GM19099 (cell line): ENCODE measurements around the gene TBC1D17.

ENCODE experiments used
- POLR2A ChIP-seq: IDR thresholded peaks from 3 replicates; pipeline ENCODE4 v1.6.1; 2011; ENCODE audit warnings: low read depth; ENCODE audit not compliant: insufficient read length; ENCODE audit errors: extremely low read depth

Gene TBC1D17

DNA sequence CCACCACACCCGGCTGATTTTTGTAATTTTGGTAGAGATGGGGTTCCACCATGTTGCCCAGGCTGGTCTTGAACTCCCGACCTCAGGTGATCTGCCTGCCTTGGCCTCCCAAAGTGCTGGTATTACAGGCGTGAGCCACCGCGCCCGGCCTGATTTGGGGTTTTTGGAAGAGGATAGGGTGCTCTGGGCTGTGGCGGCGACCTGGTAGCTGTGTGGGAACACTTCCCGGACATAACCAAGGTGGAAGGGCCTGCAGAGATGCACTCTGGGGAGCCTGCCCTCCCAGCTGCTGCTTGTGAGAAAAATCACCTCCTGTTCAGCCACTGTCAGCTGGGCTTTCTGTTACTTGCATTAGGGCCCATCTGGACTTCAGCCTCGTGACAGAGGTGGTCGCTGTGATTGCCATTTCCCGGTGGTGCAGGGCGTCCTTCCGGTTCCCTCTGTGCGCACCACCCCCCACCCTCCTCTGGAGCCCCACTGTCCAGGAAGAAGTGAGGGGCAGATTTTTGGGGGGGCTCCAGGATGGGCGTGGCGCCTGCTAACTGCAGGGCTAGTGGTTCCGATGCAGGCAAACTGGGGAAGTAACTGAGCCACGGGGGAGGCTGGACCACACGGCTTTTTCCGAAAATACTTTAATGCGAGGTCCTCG is 11.7 kb downstream of the TBC1D17 start:
- TF ChIP-seq POLR2A = no peak

DNA sequence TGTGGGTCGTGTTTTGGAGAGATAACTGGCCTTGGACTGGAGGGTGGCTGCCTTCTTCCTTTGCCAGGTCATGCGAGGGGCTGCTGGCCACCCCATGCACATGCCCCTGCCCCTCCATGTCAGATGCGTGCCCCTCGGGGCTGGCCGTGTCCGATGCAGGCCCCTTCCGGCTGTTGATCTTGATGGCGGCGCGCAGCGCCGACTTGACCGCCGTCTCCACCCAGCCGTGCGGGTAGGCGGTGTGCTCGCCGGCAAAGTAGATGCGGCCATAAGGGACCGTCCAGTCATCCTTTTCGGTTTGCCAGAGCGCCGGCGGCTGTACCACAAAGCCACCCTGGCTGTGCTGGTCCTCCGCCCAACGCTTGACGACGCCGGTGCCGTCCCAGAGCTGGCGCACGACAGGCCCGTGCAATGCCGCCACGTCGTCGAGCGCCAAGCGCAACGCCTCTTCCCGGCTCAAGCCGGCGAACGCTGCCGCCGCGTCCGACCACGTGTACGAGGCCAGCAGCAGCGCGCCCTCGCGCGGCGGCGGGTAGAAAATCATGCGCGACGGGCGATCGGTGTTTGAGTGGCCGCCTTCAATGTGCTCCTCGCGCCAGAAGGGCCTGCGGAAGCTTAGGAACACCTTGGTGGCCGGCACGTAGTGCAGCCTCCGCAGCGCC is 12.3 kb downstream of the TBC1D17 start:
- peak; percentile 20 for TF ChIP-seq POLR2A

DNA sequence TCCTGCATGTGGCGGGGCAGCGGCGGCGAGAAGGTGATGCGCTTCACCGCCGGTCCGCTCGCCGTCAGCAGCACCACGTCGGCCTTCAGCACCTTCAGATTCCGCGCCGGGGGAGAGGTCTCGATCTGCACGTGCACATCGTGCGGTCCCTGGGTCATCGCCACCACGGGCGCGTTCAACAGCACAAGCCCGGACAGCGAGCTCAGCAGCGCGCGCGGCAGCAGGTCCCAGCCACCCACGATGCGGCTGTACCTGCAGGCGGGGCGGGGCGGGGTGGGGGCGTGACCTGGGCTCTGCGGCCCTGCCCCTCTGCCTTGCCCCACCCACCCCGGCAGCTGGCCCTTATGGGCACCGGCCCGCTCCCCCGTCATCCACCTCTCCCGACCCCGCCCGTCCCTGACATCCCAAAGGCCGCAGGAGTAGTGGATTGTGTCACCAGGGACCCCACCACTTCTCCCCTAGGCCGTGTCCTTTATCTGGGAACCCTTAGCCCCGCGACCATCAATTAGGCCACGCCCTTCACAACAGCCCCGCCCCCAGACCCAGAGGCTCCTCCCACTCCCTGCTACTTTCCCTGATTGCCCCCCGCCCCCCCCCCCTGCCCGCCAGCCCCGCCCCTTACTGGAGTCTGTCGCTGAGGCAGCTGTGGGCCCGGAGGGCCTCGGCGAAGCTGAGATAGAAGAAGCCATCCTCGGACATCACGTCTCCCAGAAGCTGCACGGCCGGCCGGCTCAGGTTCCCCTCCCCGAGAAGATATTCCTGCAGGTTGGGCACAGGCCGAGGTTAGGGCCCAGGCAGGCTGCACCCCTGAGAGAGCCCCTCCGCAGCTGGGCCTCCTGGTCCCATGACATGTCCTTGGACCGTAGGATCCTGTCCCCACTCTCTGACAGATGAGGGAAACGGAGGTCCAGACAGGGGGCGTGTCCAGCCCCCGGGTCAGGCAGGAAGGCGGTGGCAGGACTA is 13.1 kb downstream of the TBC1D17 start:
- no peak for TF ChIP-seq POLR2A

DNA sequence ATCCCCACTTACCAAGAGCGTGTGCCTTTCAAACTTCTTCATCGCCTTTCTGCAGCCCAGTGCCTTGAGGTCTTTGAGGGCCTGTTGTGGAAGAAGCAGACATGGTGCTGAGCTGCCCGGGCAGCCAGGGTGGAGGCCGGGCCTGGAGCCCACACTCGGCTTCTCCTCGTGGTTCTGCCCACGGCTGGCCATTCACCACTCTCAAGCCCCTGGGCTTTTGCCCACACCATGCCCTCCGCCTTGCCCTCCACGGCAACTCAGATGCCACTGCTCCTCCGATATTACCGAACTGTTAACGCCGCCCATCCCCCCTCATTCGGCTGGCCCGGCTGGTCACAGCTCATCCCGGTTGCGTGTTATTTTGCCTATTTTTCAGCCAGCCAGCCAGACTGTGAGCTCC is 13.9 kb downstream of the TBC1D17 start:
- no peak for TF ChIP-seq POLR2A

DNA sequence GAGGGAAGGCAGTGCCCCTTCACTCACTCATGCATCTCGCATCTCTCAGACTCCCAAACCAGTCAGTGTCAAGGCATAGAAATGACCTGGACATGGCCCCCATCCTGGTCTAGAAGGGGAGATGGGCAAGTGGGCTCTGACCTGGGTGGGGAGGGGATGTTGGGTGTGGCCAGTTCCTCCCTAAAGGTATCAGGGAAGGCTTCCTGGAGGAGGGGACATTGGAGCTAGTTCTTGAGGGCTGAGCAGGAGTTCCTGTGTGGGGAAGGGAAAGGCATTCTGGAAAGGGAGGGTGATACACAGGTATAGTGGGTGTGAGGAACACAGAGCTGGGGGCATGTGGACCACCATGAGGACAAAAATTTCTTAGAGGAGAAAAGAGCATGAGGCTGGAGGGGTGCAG is 15.2 kb downstream of the TBC1D17 start:
- TF ChIP-seq POLR2A = no peak

DNA sequence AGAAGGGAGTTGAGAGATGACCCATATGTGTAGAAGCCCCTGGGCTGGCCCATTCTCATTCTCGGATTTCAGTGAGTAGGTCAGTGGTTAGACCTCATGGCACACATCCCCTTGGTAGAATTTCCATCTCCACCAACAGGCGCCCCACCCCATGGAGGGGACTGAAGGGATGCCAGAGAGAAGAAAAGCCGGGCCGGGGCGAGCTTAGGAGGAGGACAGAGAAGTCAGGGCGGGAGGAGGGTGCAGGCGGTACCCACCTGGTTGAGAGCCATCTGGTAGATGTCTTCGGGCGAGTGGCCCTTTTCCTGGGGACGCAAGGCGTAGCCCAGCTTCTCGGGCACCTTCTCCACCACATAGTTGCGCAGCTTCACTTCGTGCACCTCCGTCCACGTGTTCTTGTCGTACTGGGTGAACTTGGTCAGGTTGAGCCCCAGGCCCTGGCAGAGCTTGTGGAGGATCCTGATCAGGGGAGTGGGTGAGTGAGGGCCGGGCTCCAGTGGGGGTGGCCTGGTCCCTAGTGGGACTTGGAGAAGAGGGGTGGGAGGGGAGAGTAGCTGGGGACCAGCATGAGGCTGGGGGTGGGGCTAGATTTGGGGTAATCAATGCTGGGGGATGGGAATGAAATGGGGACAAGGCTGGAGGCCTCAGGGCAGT is 16.6 kb downstream of the TBC1D17 start:
- TF ChIP-seq POLR2A = no peak

DNA sequence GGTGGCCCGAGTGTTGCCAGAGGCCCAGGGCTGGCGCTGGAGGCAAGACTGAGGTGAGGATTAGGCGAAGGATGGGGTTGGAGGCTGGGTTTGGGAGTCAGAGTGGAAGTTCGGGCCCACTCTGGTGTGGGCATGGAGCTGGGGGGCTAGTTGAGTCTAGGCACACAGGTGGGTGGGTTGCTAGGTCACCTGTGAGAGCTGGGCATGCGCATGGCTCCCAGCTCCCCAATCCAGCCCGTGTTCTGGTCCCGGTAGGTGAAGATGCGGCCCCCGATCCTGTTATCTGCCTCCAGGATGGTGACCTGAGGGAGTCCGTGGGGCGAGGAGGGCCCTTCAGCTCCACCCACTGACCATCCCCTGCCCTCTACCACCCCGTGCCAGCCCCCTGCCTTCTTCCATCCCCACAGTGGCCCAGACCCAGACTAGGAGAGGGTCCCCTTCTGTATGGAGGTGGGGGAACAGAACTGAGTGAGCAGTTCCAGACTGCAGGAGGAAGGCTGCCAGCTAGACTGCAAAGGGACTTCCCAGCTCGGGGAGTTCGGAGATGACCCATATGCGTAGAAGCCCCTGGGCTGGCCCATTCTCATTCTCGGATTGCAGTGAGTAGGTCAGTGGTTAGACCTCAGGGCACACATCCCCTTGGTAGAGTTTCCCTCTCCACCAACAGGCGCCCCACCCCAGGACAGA is 17.5 kb downstream of the TBC1D17 start:
- peak; percentile 47 for TF ChIP-seq POLR2A

DNA sequence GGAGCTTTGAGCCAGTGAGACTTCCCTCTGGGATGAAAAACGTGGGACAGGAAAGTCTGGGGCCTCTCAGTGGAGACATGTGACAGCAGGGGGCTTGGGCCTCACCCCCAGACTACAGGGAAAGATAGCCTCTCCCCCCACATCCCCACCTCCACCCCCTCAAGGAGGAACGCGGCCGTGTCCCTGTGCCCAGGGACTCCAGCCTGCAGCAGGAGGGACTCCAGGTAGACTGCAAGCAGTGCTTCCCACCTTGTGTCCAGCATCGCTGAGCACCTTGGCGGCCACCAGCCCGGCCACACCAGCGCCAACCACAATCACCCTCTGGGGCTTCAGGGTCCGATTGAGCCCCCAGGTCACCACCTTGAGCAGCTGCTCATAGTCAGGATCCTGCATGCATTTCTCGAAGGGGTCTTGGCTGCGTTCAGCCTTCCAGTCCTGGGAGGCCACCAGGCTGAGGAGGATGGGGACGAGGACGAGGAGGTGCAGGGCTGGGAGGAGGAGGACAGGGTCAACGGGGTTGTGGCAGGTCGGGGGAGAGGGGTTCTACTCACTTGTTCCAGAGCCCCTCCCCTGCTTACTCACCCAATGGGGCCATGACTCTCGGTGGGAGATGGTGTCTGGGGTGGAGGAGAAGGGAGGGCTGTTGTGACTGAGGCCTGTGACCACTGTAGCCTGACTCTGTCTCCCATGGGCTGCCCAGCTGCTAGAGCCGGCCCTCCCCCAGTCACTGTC is 18.2 kb downstream of the TBC1D17 start:
- peak; percentile 32 for TF ChIP-seq POLR2A

DNA sequence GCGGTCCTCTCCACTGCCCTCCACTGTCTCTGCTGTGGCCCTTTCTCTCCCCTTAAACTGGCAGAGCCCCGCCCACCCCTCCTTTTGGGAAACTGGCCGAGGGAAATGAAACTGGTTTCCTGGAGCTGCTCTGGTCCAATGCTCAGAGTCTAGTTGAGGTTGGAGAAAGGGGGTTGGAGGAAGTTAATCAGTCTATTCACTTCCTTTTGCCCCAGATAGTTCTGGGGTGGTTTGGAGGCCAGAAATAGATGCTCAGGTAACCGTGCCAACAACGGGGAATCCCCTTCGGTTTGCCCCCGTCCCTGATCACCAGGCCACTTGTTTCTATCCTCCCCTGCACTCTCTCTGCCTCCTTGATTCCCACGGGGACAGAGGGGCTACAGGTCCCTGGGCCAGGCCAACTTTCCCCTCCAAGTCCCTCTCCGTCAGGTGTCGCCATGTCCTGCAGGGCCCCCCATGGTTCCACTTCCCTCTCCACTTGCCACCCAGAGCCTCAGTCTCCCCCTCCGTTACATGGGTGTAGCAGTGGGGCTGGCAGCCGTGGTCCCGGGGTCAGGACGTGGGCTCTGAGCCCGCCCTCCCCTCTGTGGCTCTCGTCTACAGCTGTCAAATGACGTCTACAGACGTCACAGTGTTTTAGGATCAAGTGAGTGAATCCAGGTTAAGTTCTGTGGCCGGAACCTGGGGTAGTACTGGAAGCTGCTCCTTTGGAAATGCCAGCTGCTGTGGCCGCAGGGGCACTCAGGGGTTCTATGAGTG is 19.5 kb downstream of the TBC1D17 start, which contains the start of gene IL4I1:
Gene IL4I1 (minus strand): TSS at position 25 of the 759 bp plus-strand sequence. CDS start 727 bp downstream, outside the sequence.
- peak; percentile 66 for TF ChIP-seq POLR2A

DNA sequence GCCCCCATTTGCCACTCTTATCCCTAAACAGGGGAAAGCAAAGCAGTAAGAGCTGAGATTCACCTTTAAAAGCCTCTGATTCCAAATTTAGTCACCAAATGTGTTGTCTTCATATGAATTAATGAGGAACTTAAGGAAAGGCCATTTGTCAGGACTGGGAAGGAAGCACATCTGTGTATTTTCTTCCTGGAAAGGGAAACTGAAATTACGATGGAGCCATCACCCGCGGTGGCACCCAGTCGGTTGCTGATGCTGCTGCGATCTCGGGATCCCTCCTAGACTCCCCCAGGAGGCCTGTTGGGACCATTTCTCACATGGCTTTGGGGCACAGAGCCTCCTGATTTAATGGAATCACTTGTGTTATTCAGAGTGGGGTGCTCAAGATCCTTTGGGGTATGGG is 26.6 kb downstream of the TBC1D17 start:
- TF ChIP-seq POLR2A = no peak

DNA sequence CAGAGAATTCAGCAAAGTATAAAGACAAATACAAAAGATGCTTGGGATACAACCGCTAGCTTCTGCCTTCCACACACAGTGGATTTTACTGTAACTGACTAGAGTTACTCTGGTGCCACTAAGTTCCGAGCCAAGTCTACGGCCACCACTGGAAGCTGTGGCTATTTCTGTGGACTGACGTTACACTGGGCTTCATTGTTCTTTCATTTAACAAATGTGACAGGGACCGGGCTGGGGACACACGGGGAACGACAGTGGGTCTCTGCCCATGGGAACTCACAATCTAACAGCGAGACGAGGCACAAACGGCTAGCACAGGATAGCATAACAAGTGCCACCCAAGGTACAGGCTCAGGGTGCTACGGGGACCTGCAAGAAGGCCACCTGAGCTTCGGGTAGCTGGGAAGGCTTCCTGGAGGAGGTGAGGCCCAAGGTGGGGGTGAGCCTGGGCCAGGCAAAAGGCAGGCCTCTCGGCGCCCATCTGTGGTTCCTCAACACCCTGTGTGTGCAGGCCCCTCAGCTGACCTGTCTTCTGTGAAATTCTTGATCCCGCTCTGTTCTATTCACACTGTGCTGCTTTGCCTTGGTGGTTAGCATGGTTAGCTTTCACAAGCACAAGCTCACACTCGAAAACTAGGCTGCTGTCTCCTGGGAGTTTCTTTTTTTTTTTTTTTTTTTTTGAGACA is 29.5 kb downstream of the TBC1D17 start:
- TF ChIP-seq POLR2A = peak; percentile 27

DNA sequence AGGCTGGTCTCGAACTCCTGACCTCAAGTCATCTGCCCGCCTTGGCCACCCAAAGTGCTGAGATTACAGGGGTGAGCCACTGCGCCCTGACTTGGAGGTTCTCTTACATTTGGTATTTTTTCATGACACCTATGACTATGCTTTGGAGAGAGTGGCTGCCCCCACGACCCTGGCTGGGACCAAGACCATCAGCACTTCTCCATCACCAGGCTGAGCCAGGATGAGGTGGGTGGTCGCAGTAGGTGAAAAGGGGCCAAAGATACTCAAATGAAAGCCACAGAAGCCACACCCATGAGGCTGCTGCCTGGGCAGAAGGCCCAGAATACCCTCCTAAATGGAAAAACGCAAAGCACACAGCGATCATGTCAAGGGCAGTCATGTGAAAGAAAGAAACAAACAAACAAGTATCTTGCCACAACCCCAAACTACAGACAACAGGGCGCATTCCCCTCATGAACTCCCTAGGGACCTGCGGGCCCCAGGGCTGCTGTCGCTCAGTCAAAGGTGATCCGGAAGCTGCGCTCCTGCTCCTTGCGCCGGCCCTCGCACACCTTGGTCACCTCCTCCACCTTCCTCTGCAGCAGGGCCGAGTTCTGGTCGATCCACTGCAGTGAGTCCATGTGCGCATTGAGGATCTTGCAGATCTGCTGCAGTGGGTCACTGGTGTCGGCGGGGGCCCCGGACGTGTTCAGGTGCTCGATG is 30.4 kb downstream of the TBC1D17 start:
- TF ChIP-seq POLR2A = no peak
